ENCODE data around the gene TMEM238L.

The TMEM238L gene

DNA sequence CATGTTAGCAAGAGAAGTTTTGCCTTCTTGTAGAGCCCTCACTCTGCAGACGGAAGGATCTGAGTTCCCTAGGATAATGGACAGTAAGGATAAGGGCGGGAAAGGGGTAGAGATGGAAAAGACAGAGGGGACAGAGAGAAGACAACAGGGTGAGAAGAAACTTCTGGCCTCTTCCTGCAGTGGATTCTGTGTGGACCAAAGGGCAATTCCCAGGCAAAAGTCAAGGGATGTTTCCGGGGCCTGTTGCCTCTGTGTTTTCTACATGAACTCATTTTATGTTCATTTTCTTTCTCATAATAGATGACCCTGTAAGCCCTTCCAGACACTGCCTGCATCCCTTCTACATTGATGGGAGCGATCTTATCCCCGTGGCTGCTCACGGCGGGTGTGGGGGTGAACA, 647 bp upstream of the TMEM238L start:
- no peak for DNase-seq (ENCODE audit: low spot score)

DNA sequence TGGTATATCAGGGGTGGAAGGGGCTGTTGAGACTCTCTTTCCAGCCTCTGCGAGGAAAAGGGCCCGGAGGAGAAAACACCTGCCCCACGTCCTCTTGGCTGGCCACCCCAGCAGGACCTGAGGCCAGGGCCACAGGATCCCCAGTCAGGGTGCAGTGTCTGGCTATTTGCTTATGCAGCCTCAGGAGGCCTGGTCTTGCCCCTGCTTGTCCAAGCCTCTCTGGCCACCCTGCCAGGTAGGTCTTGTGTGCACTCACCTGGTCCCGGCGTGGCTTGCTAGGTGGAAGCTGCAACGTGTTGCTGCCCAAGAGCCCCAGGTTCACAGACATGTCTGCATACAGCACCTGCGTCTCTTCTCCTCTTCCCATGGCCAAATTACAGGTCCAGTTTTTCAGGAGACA, 549 bp downstream of the TMEM238L start:
- no peak for DNase-seq (ENCODE audit: low spot score)

DNA sequence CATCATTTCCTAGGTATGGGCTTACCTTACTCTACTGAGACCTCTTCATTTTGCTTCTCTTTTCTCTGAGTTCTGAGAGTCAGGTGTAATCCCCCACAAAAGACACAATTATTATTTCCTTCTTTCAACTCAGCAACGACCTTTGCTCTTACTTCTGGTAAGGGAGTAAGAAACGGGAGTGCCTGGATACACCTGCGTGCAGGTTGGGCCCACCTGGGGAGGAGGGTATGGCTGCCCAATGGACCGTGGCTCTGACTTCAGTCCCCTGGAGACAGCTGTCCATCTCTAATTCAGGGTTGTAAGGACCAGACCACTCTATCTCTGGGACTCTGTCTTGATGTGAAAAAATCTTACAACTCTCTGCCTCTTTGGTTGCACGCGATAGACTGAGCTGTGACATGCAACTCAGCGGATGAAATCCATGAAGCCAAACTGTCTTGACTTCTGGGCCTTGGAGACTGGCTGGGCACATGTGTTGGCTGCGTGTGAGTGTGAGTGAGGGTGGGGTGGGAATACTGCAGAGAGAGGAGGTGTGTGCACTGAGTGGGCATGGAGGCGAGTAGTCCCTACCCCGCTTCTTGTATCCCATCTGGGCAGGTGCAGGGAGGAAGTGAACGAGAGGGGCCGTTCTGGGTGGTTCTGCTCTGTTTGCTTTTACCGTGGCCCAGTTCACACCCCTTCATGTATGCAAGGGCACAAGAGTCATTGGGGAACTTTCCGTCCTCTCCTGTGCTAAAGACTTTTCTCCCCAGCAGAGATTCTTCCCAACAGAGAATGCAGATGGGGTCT, 1.2 kb downstream of the TMEM238L start:
- DNase-seq (ENCODE audit: low spot score), result no peak

DNA sequence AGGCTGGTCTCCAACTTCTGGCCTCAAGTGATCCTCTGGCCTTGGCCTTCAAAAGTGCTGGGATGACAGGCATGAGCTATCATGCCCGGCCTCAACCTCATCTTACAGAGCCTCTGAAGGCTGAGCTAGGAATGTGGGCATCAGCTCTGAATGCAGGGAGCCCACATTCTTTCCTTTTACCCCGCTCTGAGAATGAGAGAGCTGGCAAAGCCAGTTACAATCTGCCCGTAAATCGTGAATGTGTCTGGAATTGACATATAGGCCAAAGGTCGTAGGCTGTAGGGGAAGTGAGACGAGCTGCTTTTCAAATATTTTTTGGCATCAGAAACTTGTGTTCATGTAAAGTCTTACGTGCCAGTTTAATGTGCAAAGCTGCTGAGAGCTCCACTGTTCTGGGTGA, 4.5 kb downstream of the TMEM238L start:
- DNase-seq (ENCODE audit: low spot score), result no peak

DNA sequence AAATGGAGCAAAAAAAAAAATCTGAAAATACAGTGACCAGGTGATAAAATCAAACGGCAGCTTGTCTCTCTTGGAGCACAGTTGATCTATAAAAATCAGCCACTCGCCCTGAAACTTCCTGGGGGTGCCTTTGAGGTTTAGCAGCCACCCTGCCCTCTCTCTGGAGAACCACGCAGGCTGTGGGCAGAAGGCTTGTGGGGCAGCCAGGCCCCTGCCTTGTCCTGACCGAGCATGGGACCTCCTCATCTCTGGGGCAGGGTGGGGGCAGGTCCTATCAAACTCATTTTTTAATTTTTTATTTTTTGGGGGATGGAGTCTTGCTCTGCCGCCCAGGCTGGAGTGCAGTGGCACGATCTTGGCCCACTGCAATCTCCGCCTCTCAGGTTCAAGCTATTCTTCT, 5.0 kb downstream of the TMEM238L start:
- no peak for DNase-seq (ENCODE audit: low spot score)

DNA sequence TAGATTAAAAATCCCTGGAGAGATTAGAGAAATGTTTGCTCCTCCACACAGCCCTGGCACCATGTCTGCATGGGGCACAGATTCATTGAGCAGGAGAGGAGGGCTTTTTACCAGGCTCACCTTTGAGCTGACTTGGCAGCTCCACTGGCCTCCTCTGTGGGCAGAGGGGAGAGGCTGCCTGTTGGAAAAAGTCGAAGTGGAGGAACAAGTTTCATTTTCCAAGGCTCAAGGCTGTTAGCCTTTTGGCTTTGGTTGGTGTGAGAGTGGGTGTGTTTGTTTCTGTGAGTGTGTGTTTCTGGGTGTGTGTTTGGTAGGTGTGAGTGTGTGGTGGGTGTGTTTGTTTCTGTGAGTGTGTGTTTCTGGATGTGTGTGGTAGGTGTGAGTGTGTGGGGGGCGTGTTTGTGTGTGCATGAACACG, 5.6 kb downstream of the TMEM238L start:
- no peak for DNase-seq (ENCODE audit: low spot score)

DNA sequence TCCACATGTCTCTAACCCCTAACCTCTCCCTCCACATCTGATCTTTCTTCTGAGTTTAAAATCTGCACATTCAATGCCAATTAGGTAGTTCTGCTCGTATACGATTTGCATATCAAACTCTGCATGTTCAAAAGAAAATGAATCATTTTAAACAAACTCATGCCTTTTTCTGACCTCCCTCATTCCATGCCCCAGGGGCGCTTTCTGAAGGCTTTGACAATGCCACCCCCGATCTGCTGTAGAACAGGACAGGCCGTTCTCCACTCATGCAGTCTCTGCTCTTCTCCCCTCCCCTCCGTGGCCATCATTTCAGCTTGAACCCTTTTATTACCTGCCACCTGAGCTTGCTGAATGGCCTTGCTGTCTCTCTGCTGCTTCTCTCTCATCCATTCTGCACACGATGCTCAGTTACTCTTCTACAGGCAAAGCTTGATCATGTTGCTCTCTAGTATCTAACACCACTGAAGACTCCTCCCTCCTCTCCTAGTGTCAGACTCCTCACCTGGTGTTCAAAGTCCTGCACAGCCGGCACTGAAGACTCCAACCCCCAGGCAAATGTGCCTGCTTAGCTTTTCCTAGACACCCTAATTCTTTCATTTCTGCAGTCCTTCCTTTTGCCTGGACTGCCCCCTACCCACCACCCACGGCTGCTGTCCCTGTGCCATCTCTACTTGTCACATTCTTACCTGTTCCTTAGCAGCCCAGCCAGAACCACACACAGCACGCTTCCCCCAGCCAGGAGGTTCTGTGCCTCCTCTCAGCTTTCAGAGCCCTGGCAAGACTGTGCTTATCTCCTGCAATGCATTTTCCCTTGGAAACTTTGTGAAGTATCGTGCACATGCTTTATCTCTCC, 6.2 kb downstream of the TMEM238L start:
- DNase-seq (ENCODE audit: low spot score), result no peak

DNA sequence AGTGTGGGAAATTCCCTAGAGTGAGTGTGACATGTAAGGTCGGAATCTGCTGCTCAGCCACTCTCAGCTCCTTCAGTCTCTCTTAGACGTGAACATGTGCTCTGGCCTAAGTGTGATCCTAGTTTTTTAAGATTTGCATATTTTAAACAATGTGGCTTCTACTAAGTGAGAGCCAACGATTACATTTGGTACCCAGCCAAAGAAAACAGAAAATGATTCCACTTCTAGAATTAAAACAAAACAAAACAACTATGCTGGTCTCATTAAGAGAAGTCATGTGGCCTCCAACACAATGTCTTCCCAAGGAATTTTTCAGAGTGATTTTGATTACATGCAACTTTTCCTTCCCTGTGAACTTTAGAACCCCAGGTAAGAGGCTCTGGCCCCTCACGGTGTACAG, 10.1 kb downstream of the TMEM238L start:
- no peak for DNase-seq (ENCODE audit: low spot score)

DNA sequence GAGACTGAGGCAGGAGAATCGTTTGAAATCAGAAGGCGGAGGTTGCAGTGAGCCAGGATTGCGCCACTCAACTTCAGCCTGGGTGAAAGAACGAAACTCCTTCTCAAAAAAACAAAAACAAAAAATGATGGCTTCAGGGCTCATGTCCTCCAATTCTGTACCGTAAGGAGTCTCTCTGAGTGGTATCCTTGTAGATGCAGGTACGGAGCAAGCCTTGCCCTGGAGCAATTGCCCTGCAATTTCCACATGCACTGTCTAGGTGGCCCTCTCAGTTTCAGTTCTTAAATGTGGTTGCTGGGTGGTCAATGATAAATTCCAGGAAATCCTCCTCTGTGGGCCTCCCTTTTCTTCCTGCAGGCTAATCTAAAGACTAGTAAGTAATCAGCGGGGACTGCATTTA, 10.6 kb downstream of the TMEM238L start:
- DNase-seq (ENCODE audit: low spot score), result no peak

DNA sequence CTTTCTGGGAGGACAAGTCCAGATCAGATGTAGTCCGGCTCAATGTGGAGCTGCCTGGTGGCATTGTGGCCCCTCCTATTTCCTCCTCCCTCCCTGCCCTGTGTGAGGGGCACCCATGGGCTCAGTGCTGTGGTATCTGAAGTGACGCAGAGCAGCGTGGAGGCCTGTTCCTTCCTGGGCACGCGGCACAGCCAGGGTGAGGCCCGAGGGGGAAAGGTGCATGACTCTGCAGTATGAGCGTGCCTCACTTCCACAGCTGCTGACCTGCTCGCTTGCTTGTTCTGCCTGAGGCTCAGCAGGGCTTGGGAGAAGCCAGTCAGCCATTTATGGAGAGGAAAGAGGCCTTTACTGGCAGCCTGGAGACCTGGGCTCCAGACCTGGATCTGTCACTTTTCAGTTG, 11.7 kb downstream of the TMEM238L start:
- DNase-seq (ENCODE audit: low spot score), result no peak

DNA sequence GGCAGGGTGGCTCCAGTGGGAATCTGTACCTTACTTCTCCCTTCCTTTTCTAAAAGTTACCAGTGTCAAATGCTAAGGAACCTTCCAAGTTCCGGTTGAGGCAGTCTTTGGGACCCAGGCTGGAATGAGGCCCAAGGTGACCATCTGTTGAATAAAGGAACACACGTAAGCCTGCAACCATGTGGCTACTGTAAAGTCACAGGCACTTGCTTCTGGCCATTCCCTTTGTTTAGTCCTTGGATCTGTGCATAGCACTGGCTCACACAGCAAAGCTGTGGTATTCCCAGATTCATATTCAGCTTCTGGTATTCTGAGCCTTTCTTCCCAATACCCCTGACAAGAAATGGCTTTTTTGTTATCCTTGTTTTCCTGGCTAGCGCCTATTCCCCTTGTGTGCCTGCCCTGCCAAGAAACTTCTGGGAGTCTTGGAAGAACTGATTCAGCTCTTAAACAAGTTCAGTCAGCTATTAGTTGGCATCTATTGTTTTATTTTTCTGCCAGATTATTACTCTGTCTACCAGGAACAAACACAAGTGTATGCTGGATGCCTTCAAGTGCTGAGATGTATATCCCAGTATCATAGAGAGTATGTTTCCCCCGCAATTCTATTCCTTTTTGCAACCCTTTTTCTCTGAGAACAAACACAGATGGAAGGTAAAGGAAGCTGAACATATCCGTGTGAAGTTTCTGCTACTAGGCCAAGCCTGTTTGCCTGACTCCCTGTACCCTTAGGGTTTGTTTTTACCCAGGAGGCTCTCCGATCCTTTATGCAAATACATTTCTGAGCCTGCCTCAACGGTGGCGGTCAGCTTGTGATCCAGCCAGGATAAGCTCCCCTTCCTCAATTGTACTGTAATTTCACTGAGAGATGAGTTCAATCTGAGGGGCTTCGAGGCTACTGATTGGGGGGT, 13.2 kb downstream of the TMEM238L start:
- no peak for DNase-seq (ENCODE audit: low spot score)

DNA sequence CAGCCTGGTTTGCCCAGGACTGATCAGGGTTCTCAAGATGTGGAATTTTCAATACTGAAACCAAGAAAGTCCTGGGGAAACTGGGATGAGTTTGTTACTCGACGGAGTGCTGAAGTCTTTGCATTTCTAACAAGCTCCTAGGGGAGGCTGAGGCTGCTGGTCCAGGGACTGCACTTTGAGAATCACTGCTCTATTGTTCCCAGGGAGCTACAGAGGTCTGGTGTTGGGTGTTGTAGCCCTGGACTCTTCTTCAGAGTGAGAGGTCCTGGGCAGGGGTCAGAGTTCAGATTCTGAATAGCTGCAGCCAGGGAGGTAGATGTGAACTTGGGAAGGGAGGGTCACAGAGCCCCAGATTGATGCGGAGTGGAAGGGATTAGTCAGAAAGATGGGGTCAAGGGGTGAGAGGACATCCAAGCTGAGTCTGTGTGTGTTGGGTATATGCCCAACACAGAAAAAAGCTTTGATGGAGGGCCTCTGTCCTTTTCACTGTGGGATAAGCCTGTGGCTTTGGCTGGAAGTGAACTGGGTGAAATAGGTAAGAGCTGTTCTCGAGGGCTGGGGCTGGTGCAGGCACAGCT, 14.1 kb downstream of the TMEM238L start:
- no peak for DNase-seq (ENCODE audit: low spot score)

DNA sequence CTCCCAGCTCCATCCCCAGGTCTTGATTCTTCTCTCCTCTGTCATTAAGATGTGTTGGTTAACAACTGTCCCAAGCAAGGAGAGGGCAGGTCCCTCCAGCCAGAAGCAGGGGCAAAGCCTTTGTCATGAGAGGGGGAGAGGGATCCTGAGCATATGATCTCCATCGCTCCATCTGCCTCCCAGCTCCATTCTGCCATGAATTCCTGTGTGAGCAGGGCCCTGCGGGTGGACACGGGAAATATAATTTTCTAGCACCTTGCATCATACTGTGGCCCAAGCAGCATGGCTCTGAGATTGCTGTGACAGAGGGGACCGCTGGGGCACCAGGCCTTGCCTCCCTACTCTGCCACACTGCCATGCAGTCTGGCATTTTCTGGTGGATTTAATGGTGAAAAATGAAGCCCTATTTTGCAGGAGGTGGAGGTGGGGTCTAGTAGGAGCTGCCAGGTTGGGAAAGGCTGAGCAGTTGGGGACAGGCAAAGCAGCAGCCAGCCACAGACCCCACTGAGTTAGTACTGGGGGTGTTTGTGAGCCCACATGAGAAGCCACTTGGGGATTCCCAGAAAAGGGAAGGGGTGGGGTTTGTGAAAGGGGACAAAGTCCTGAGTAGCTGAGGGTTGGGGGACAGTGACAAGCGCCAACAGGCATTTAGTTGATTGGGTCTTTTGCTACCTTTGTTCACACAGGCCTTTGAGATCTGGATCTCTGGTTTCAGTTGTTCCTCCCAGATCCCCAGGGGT, 16.4 kb downstream of the TMEM238L start:
- no peak for DNase-seq (ENCODE audit: low spot score)

DNA sequence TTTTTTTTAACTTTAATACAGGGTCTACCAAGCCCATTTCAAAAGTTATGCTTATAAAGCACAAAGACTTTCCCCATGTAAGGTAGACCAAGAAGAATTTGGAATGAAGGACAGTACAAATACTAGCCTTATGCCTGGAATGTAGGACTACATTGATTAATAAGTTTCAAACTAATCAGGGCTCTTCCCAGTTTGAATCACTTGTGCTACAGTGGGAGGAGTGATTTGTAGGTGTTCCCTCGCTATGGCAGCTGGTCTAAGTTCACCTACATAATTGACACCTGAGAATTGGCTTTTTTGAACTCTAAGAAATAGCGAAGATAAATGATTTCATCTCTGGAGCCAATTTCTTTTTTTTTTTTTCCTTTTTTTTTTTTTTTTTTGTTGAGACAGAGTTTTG, 18.6 kb downstream of the TMEM238L start:
- no peak for DNase-seq (ENCODE audit: low spot score)

DNA sequence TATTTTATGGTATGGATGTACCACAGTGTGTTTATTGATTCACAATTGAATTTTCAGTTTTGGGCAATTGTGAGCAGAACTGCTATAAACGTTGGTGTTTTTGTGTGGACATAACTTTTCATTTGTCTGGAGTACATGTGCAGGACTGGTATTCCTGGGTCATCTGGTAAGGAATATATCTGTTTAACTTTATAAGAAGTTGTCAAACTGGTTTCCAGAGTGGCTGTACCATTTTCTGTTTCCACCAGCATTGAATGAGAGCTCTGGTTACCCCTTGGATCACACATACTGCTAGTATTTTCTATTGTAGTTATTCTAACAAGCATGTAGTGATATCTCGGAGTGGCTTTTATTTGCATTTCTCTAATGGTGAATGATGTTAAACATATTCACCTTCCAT, 24.3 kb downstream of the TMEM238L start:
- no peak for DNase-seq (ENCODE audit: low spot score)

DNA sequence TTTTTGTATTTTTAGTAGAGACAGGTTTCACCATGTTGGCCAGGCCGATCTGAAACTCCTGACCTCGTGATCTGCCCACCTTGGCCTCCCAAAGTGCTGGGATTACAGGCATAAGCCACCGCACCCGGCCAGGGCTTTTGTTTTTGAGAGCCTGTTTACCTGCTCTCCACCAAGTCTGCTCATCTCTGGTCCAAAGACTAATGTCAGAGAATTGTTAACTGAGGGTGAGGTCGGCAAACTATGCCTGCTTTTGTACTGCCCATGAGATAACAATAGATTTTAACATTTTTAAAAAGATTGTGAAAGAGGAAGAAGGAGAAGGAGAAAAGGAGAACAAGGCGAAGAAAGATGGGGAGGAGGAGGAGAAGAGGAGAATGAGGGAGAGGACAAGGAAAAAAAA, 26.0 kb downstream of the TMEM238L start:
- DNase-seq (ENCODE audit: low spot score), result no peak

DNA sequence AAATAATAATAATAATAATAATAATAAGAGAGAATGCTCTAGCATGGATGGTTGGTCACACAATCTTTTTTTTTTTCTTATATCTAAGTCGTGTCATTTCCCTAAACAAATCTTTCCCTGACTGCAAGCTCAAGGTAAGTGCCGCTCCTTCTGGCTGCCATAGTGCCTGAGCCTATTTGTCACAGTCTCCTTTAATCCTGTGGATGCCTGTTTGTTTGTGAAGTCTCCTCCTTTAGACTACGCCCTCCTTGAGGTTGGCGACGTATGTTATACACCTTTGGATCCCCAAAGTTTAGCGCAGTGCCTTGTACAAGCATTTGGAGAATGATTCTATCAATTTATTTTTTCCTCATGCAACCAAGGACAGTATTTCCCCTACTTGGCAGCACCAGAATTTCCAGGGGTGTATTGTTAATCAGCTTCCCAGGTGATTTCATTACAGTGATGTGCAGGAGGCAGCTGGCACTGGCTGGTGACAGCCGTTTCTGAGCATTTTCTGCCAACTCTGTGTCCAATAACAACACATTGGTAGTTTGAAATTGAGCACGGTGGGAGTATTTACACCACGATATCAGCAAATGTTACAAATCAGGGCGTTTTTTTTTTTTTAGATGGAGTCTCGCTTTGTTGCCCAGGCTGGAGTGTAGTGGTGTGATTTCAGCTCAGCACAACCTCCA, 26.6 kb downstream of the TMEM238L start:
- no peak for DNase-seq (ENCODE audit: low spot score)

DNA sequence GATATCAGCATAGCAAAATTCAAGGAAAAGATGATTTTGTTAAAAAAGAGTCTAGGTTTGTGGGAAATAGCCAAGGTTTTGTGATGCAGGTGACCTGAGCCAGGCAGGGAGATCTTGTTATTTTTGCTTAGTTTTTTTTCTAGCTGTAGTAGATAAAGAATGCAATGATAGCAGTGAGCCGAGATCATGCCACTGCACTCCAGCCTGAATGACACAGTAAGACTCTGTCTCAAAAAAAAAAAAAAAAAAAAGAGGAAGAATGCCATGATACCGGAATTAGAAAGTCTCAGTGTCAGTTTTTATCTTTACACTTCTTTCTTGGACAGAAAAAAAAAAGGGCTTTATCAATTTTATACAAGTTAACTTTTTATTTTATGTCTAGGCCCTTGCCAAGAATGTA, 27.5 kb downstream of the TMEM238L start:
- no peak for DNase-seq (ENCODE audit: low spot score)

DNA sequence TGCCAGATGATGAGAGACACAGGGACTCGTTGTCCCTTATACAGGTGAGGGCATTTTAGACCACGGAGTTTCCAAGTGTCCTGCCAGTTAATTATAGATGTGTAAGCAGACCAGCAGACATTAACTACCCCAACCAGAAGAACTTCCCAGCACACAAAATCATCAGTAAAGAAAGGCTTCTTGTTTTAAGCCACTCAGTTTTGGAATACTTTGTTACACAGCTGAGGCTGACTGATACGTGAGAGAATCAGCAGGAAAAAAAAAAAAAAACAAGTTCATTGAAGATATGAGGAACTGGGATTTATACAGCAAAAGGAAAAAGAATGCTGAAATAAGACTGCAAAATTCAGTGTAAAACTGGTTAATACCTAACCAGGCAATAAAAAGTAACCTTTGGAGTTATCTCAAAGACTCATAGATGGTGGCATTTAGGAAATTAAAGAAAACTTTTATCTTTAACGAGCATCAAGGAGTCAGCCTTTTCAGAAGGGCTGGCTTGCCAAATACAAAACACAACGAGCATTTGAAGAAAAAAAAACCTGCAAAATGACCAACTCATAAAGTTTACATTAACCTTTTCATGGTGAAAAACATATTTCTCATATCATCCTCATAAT, 28.1 kb downstream of the TMEM238L start:
- DNase-seq (ENCODE audit: low spot score), result no peak

DNA sequence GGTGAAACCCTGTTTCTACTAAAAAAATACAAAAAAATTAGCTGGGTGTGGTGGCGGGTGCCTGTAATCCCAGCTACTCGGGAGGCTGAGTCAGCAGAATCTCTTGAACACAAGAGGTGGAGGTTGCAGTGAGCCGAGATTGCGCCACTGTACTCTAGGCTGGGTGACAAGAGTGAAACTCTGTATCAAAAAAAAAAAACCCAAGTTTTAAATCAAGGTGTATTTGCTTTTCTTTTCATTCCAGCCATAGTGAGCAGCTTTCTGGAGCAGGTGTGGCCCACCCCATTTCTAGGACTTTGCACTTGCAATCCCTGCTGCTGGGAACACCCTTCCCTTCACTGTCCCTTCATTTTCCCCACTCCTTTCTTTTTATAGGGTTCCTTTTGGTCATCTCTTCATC, 28.8 kb downstream of the TMEM238L start:
- DNase-seq (ENCODE audit: low spot score), result no peak

Data from hematopoietic multipotent progenitor cell treated with erythropoietin and hydrocortisone succinate and interleukin-3 and kit ligand, for 15 days (in vitro differentiated cells).